ENCODE measurements around the gene XRCC6. TPM values are rescaled to one million over a fixed set of nuclear protein-coding genes. Genes with fewer than 3 reads are reported as not detected.
A peak's percentile ranks its signal among the peaks of the same experiment; 100 is the strongest.
"Not testable (repeated sequence)": the region's sequence is repeated elsewhere in the genome, so short reads cannot be mapped to it uniquely, and the experiment has no call there.

XRCC6 gene
- total RNA-seq, 4 donors from 2014 or later: 141 to 200 (median 178) TPM

DNA sequence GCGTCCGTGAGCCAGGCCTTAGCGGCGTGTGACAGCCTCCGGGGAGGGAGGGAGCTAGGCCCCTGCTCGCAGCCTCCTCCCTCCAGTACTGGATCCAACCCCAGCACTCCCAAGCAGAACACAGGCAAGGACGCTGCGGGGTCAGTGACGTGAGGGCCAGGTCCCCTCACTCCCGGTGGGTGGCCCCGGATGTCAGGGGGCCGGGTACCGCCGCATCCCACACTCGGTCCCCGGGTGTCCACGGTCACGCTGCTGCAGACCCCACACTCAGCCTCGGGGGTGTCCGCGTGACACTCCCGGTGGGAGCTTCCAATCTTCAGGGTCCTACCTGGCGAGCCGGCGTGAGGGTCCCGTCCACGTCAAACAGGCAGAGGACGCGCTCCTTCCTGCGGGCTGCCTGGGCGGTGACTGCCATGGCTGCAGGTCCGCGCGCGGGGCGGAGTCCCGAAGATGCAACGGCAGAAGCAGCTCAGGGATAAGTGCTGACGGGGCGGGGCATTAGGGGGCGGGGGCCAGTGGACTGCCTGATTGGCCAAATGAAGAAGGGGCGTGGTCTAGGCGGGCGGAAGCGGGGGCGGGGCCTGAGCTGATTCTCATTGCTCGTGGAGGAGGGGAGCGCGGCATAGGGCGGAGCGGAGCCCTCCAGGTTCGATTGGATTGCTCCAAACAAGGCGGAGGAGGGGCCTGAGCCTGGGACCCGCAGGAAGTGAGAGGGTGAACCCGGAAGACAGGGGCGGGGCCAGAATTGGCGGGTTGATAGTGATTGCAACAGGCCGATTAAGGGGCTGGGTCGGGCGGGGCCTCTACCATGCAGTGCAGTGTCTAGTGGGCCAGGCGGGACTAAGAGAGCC, 31.5 kb upstream of the XRCC6 start, which contains the start of gene PMM1:
PMM1 (minus strand) TSS at position 450 of the 851 bp plus-strand sequence; CDS start at position 415, 35 bp downstream.
- peak; percentile 100 for DNase-seq (ENCODE audit: low spot score in 2 of 2)
- peak within 1 kb of the TSS; percentile 59 to 91 (median 86) for H3K27ac ChIP-seq
- TF ChIP-seq CTCF (IDR thresholded peaks at IDR 0.05) (peak in 1 of 5 experiments; percentile 25), EP300 (IDR thresholded peaks at IDR 0.05) (peak; percentile 76 to 97), POLR2A (IDR thresholded peaks at IDR 0.05) (peak; percentile 74 to 88)
- no peaks in the 10 kb centered on the region for H3K9me3 ChIP-seq
- peaks cover 0 to 18% (median 15%) of the 10 kb centered on the region in 4 donors for H3K4me1 ChIP-seq
- H3K4me3 ChIP-seq: peak within 1 kb of the TSS; percentile 65 to 92 (median 78)
- H3K27me3 ChIP-seq: no peaks in the 10 kb centered on the region
- H3K36me3 ChIP-seq: peaks cover 0 to 15% (median 0%) of the 10 kb centered on the region in 3 donors
- WGBS, 2 donors: 0 to 1% methylated on average over 31 to 32 of the region's 61 CpGs

- not testable (repeated sequence) for H3K27me3 ChIP-seq; H3K36me3 ChIP-seq; H3K4me3 ChIP-seq; H3K27ac ChIP-seq; H3K9me3 ChIP-seq; DNase-seq (ENCODE audit: low spot score in 2 of 2)
- peaks cover 0 to 14% (median 5%) of the 10 kb centered on the region in 4 donors for H3K4me1 ChIP-seq
- WGBS, 2 donors: 94 to 98% methylated on average over 20 to 26 of the region's 51 CpGs
These were observed 27.6 kb upstream of the XRCC6 start for GRCh38 chr22:41593336-41593960.

DNA sequence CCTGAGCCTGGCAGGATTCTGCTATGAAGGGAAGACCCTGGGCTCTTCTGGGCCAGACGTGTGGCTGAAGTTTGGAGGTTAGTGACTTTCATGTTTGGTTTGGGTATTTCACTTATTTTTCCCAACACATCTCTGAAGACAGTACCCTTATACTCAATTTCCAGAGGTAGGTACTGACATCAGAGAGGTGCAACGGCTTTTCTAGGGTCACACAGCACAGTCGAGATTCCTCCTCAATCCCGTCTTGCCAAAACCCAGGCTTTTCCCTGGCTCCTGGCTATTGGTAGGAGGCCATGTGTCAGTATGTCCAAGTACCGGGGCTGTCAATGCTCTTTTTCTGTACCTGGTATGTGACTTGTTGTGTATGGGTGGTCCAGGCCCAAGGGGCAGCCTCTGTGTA, 25.4 kb upstream of the XRCC6 start:
- no peaks in the 10 kb centered on the region for H3K27me3 ChIP-seq
- DNase-seq (ENCODE audit: low spot score in 2 of 2): no peak
- TF ChIP-seq EP300 (IDR thresholded peaks at IDR 0.05): no peak
- no peak for TF ChIP-seq CTCF (IDR thresholded peaks at IDR 0.05)
- TF ChIP-seq POLR2A (IDR thresholded peaks at IDR 0.05): no peak
- no peak overlapping the region for H3K4me3 ChIP-seq
- H3K27ac ChIP-seq: no peak overlapping the region
- no peaks in the 10 kb centered on the region for H3K9me3 ChIP-seq
- WGBS, 2 donors: 82 to 86% methylated on average over 5 of the region's 5 CpGs
- H3K4me1 ChIP-seq: peaks cover 0 to 8% (median 0%) of the 10 kb centered on the region in 4 donors
- peaks cover 0 to 23% (median 0%) of the 10 kb centered on the region in 3 donors for H3K36me3 ChIP-seq

DNA sequence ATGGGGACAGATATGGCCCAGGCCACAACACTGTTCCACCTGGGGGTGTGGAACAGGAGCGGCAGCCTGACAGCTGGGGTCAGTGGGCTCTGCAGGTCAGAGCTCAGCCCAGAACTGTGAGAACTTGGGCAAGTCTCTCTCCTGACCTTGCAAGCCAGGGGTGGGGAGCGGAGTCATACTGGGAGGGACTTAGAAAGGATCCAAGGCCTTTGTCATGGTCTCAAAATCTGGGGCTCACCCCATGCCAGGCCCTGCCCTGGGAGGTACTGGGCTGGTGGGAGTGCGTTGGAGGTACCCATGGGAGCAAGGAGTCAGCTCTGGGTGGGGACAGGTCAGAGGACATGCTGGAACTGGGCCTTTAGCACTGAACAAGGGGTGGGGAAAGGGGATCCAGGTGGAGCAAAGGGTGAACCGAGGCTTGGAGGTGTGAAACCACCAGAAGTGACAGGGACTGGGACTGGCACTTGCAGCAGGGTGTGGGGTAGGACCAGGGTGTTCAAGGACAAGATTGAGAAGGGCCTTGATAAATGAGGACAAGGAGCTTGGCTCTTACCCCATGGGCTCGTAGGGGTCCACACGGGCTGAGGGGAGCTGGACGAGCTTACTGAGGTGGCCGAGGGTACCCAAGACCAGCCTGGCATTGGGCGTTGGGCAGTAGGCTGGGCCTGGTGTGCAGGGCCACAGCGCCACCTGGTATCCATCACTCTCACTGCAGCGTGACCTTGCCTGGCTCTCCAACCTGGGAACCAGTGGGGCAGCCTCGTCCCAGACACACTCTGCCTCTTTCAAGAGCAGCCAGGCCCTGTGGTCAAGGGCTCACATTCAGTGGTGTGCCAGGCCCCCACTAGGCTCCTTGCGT, 24.1 kb upstream of the XRCC6 start:
- DNase-seq (ENCODE audit: low spot score in 2 of 2): peak in 1 of 2 donors; percentile 40
- Histone ChIP-seq H3K36me3 (peaks cover 0 to 36% (median 0%) of the 10 kb centered on the region in 3 donors), H3K27me3 (no peaks in the 10 kb centered on the region), H3K9me3 (no peaks in the 10 kb centered on the region), H3K27ac (peak overlapping the region in 2 of 4 donors; percentile 14 to 51), H3K4me1 (peaks cover 0 to 8% (median 0%) of the 10 kb centered on the region in 4 donors), H3K4me3 (no peak overlapping the region)
- peak; percentile 64 to 84 (median 66) for TF ChIP-seq CTCF (IDR thresholded peaks at IDR 0.05)
- no peak for TF ChIP-seq EP300 (IDR thresholded peaks at IDR 0.05)
- no peak for TF ChIP-seq POLR2A (IDR thresholded peaks at IDR 0.05)
- 43 to 51% methylated on average over 13 of the region's 13 CpGs for WGBS, 2 donors

GRCh38 chr22:41597635-41597953, 23.5 kb upstream of the XRCC6 start:
- 86 to 97% methylated on average over 2 of the region's 2 CpGs for WGBS, 2 donors
- no peak for TF ChIP-seq EP300 (IDR thresholded peaks at IDR 0.05)
- TF ChIP-seq CTCF (IDR thresholded peaks at IDR 0.05): no peak
- no peak for TF ChIP-seq POLR2A (IDR thresholded peaks at IDR 0.05)

More at GRCh38 chr22:41597635-41597953, 23.5 kb upstream of the XRCC6 start:
- Histone ChIP-seq H3K36me3 (peaks cover 0 to 42% (median 0%) of the 10 kb centered on the region in 3 donors), H3K27me3 (no peaks in the 10 kb centered on the region), H3K27ac (peak overlapping the region in 1 of 4 donors; percentile 51), H3K4me1 (peaks cover 0 to 8% (median 0%) of the 10 kb centered on the region in 4 donors), H3K4me3 (no peak overlapping the region), H3K9me3 (no peaks in the 10 kb centered on the region)
- DNase-seq (ENCODE audit: low spot score in 2 of 2): no peak
